ENCODE results near the gene PSMA4.
"Not testable (repeated sequence)": the region's sequence is repeated elsewhere in the genome, so short reads cannot be mapped to it uniquely, and the experiment has no call there.

PSMA4 gene

DNA sequence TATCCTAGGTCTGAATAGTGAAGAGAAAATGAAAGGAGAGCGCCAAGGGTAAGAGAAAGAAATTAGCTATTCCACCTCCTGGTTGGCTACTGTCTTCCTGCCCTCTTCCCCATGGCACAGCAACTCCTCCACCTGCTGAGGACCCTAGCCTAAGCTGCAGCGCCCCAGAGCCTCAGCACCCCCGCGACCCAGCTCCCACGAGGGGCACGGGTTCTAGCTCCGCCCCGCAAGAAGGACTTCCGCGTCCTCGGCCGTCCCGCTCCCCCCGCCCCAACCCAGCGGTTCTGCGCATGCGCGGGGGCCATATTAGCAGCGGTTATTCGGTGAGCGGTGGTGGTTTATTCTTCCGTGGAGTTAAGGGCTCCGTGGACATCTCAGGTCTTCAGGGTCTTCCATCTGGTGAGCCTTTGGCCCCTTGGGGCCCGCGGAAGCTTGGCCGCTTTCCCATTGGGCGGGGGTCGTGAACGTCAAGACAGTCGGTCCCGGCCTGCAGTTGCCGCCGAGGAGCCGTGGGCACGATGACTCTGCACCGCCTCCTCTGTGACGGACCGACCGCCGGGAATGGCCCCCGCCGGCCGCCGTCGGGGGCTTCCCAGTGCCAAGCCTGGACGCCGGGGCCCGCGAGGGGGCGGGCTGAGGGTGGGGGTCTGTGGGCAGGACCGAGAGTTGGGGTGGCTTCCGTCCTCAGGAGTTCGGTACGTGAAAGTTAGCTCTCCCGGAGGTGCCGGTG is at the start of gene PSMA4:
Gene PSMA4 (plus strand): TSS at position 304 of the 730 bp plus-strand sequence. CDS start 1,484 bp downstream, outside the sequence.
- peak; percentile 60 to 63 for DNase-seq (ENCODE audit: low read depth in 2 of 2)

- DNase-seq (ENCODE audit: low read depth in 2 of 2) = peak; percentile 26 to 38
These were observed 47.4 kb upstream of the PSMA4 start for GRCh38 chr15:78492872-78493271.

DNA sequence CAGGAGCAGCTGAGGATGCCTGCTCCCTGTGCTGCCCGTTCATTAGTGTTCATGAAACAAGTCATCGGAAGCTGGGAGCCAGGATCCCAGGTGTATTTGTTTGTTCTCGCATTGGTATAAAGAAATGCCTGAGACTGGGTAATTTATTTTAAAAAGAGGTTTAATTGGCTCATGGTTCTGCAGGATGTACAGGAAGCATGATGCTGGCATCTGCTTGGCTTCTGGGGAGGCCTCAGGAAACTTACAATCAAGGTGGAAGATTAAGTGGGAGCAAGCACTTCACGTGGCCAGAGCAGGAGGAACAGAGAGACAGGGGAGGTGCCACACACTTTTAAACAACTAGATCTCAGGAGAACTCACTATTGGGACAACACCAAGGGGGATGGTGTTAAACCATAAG is 38.4 kb upstream of the PSMA4 start:
- DNase-seq (ENCODE audit: low read depth in 2 of 2) = no peak

DNA sequence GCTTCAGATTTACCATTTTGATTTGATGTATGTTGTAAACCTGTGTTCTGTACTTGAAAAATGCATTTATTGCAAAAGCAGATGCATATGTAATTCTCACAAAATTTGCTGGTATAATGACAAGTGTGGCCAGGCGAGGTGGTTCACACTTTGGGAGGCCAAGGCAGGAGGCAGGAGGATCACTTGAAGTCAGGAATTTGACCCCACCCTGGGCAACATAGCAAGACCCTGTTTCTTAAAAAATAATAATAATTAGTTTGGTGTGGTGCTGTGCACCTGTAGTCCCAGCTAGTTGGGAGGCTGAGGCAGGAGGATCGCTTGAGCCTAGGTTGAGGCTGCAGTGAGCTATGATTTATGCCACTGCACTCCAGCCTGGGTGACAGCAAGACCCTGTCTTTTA is 37.6 kb upstream of the PSMA4 start:
- DNase-seq (ENCODE audit: low read depth in 2 of 2) = no peak

- peak; percentile 94 to 95 for DNase-seq (ENCODE audit: low read depth in 2 of 2)
These were observed 33.0 kb upstream of the PSMA4 start, which contains the start of gene HYKK for GRCh38 chr15:78506971-78507830. Gene HYKK (plus strand): TSS chr15:78507577. CDS start chr15:78513089, 5,512 bp downstream.

DNA sequence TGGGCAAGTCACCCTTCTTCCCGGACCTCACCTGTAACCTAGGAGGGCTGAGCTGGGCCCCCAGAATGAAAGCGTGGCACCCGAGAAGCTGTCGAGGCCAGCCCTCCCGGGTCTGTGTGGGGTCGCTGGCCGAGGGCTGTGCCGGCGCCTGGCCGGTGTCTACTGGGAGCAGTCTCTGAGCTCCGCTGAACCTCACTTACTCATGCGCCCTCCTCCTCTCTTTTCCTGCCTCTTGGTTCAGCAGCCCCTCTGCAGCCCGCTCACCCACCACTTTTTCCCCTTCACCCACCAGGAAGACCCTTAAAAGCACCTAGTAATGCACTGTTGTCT is 32.4 kb upstream of the PSMA4 start:
- DNase-seq (ENCODE audit: low read depth in 2 of 2) = no peak

- no peak for DNase-seq (ENCODE audit: low read depth in 2 of 2)
These were observed 32.0 kb upstream of the PSMA4 start for GRCh38 chr15:78508272-78508671.

DNA sequence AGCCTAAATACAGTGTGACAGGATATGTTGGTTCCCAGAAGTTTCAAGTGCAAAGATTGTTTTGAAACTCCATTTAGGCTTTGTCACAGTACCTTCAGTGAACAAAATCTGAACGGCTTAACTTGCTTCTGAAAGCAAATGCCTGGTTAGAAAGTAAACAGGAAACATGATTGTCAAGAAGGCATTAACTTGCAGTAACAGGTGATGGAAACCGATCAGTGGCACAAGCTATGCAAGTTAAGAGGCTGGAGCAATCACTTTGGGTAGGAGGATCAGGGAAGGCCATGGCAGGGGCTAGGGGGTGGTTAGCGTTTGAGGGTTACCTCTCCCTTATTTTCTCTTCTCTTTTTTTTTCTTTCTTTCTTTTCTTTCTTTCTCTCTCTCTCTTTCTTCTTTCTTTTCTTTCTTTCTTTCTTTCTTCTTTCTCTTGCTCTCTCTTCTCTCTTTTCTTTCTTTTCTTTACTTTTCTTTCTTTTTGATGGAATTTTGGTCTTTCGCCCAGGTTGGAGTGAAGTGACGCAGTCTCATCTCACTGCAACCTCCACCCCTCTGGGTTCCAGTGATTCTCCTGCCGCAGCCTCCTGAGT is 30.4 kb upstream of the PSMA4 start:
- DNase-seq (ENCODE audit: low read depth in 2 of 2) = no peak

GRCh38 chr15:78520035-78520434 is 20.2 kb upstream of the PSMA4 start:
- DNase-seq (ENCODE audit: low read depth in 2 of 2) = not testable (repeated sequence)

- DNase-seq (ENCODE audit: low read depth in 2 of 2) = no peak
These were observed 16.0 kb upstream of the PSMA4 start for GRCh38 chr15:78524230-78524629.

DNA sequence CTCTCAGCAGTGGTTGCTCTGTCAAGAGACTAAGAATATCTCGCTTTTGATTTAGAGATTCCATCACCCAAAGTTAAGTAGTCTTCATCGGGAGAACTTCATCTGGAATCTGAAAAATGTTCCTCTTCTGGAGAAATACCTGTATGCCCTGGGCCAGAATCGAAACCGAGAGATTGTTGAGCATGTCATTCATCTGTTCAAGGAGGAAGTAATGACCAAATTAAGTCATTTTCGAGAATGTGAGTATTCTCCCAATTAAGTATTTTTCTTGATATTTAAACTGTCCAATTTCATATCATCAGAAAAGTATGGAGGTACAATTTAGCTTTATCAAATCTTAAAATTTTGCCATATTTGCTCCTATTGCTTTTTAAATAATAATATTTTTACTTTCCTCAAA is 12.9 kb upstream of the PSMA4 start:
- DNase-seq (ENCODE audit: low read depth in 2 of 2) = no peak

DNA sequence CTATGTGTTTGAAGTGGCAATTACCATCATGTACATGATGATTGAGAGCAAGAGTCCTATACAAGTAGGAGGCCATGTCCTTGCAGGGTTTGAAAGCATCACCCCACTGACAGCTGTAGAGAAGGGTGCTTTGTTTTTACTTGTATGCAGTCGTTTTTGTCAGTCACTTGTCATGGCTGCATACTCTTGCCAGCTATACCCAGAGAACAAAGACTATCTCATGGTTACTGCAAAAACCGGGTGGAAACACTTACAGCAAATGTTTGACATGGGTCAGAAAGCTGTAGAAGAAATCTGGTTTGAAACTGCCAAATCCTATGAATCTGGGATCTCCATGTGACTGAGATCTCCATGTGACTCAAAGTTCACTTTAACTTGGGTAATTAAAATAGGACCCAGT is 6.9 kb upstream of the PSMA4 start:
- DNase-seq (ENCODE audit: low read depth in 2 of 2) = no peak

DNA sequence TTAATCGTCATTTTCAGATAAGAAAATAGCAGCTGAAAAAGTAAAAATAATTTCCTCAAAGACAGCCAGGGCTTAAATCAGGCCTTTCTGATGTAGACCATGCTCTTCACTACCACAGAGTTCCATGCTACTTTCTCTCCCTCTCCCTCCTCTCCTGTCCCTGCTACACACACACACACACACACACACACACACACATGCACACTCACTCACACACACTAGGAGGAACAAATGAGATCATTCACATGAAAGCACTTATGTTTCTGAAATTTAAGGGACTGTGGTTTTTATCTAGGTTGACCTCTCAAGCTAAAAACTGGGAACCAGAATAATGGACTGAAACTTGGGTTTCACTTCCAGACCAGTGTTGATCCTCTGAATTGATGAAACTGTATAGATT is 4.1 kb upstream of the PSMA4 start:
- DNase-seq (ENCODE audit: low read depth in 2 of 2) = no peak

- DNase-seq (ENCODE audit: low read depth in 2 of 2) = no peak
These were observed 2.9 kb upstream of the PSMA4 start for GRCh38 chr15:78537266-78537905.

DNA sequence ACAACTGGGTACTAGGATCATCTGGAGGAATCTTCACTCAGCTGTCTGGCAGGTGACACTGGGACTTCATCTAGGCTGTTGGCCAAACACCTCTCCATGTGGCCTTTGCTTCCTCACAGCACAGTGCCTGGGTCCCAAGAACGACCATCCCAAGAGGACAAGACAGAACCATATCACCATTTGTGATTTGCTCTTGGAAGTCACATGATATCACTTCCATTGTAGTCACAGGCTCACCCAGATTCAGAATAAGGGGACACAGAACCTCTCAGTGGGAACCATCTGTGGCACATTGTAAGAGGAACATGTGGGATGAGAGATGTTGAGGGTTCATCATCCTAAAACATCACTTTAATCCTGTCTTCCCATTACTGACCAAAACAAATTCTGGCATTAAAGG is 1.9 kb upstream of the PSMA4 start:
- no peak for DNase-seq (ENCODE audit: low read depth in 2 of 2)

DNA sequence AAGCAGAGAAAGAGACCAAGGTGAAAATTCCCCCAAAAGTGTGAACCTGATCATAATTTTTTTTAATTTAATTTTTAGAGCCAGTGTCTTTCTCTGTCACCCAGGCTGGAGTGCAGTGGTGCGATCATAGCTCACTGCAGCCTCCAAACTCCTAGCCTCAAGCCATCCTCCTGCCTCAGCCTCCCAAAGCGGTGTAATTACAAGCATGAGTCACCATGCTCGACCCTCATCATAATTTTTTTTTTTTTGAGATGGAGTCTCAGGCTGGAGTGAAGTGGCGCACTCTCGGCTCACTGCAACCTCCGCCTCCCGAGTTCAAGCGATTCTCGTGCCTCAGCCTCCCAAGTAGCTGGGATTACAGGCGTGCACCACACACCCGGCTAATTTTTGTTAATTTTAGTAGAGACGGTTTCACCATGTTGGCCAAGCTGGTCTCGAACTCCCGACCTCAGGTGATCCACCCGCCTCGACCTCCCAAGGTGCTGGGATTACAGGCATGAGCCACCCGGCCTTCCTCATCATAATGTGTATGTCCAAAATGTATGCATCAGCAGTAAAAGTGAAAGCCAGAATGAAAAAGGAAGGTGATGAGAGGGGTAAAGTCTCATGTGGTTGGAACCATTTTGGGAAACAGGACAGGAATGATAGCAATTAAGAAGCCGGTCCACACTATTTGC is 642 bp upstream of the PSMA4 start:
- DNase-seq (ENCODE audit: low read depth in 2 of 2) = peak in 1 of 2 experiments; percentile 4

DNA sequence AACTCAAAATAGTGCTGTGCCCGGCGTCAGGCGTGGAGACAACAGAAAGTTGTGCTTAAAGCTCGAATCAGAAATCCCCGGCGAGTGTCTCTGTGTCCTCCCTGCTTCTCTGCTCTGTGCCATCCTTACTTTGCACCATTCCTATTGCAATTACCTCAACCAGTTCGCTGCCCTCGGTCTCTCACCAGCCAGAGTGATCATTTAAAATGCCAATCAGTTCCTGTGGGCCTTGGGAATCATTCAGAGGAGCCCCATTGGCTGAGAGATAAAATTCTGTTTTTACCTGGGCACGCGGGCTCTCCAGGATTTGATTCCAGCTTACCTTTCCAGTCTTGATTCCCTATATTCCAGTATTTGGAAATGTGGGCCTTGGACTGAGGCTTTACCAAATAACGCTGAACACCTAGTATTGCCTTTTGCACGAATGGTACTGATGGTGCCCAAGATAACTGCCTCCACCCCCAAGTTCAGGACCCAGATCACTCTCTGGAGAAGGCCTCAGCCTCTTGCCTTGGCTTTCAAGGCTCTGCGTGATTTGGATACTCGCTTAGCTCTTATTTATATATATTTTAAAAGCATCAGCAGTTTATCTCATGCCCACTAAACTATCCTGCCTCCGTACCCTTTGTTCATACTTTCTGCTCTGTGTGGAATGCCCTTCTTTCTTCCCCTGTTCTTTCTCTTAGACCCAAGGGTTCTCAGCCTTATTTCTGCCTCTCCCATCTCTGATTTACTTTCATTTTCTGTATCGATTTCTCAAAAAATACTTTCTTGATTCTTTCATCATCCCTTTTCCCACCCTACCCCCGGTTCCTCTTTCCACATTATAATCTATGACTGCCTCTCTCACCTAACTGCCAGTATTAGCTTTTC is 863 bp downstream of the PSMA4 start:
- no peak for DNase-seq (ENCODE audit: low read depth in 2 of 2)

GRCh38 chr15:78541744-78542034 is 1.4 kb downstream of the PSMA4 start:
- no peak for DNase-seq (ENCODE audit: low read depth in 2 of 2)

GRCh38 chr15:78542647-78543046 is 2.4 kb downstream of the PSMA4 start:
- no peak for DNase-seq (ENCODE audit: low read depth in 2 of 2)

DNA sequence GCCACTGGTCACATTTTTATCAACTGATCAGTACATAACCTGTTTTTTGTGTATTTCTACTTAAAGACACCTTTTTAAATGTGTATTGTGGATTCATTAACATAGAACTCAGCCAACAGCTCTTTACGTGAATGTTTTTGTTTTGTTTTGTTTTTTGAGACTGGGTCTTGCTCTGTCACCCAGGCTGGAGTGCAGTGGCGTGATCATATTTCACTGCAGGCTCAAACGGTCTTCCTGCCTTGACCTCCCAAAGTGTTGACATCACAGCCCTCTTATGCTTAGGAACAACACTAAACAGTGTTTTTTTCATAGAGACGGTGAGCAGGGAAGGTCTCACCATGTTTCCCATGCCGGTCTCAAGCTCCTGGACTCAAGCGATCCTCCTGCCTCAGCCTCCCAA is 9.9 kb downstream of the PSMA4 start:
- DNase-seq (ENCODE audit: low read depth in 2 of 2) = no peak

DNA sequence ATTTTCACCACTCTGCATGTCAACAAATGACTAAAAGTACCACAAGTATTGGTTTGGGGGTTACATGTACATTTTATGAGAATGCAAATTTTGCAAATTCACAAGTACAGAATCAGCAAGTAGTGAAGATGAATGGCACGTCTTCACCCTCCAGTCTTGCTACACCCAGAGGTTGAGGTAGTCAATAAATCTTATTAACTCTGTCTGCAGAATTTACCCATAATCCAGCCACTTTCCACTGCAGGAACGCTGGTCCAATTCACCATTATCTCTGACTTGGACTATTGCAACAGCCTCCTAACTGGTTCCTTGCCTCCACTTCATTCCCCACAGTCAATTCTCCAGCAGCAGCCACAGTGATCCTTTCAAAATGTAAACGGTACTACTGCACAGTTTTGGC is 10.6 kb downstream of the PSMA4 start:
- no peak for DNase-seq (ENCODE audit: low read depth in 2 of 2)
